Endodermal cell (in vitro differentiated cells): ENCODE measurements around the gene P2RX5. TPM values are rescaled to one million over a fixed set of nuclear protein-coding genes. Genes with fewer than 3 reads are reported as not detected.
"Not testable (repeated sequence)": the region's sequence is repeated elsewhere in the genome, so short reads cannot be mapped to it uniquely, and the experiment has no call there.

Source experiments
- DNase-seq: peaks from one replicate; pipeline ENCODE4 v3.0.0-alpha.2; 2017
- H3K27ac ChIP-seq: 2 replicates; pipeline ENCODE4 v1.5.1; 2013; ENCODE audit warnings: mild to moderate bottlenecking, low read depth, low read length, moderate library complexity
- H3K27me3 ChIP-seq: 2 replicates; pipeline ENCODE4 v1.6.1; 2013; ENCODE audit warnings: mild to moderate bottlenecking, low read length, moderate library complexity; ENCODE audit not compliant: insufficient read depth, control insufficient read depth, poor library complexity, severe bottlenecking
- H3K36me3 ChIP-seq: 2 replicates; pipeline ENCODE4 v1.7.0; 2013; ENCODE audit warnings: mild to moderate bottlenecking, low read length, moderate library complexity; ENCODE audit not compliant: control insufficient read depth, insufficient read depth
- H3K4me1 ChIP-seq: one replicate; pipeline ENCODE4 v1.7.0; 2013; ENCODE audit warnings: low read length; ENCODE audit not compliant: control insufficient read depth, insufficient read depth
- H3K4me3 ChIP-seq: 2 replicates; pipeline ENCODE4 v1.5.1; 2013; ENCODE audit warnings: mild to moderate bottlenecking, low read length, moderate library complexity
- H3K9ac ChIP-seq: 2 replicates; pipeline ENCODE4 v1.6.1; 2013; ENCODE audit warnings: mild to moderate bottlenecking, low read length, moderate library complexity; ENCODE audit not compliant: poor library complexity, severe bottlenecking; ENCODE audit errors: extremely low read depth
- H3K9me3 ChIP-seq: 2 replicates; pipeline ENCODE4 v1.6.1; 2013; ENCODE audit warnings: mild to moderate bottlenecking, low read length, moderate library complexity; ENCODE audit not compliant: control insufficient read depth
- H3K27ac Mint-ChIP-seq: 2 replicates; pipeline ENCODE4 v1.8.0; 2020; ENCODE audit warnings: mixed read lengths
- H3K27me3 Mint-ChIP-seq: 2 replicates; pipeline ENCODE4 v1.8.0; 2021; ENCODE audit warnings: mild to moderate bottlenecking, mixed read lengths; ENCODE audit not compliant: insufficient read depth
- H3K36me3 Mint-ChIP-seq: 2 replicates; pipeline ENCODE4 v1.8.0; 2020; ENCODE audit warnings: low read depth, mixed read lengths
- H3K4me1 Mint-ChIP-seq: 2 replicates; pipeline ENCODE4 v1.8.0; 2020; ENCODE audit warnings: mixed read lengths
- H3K4me3 Mint-ChIP-seq: 2 replicates; pipeline ENCODE4 v1.8.0; 2020; ENCODE audit warnings: mild to moderate bottlenecking, moderate library complexity, mixed read lengths
- H3K9me3 Mint-ChIP-seq: 2 replicates; pipeline ENCODE4 v1.8.0; 2020; ENCODE audit warnings: mild to moderate bottlenecking, mixed read lengths
- WGBS, 2 experiments: methylation state at CpG; one replicate each; pipeline versions ENCODE4 v1.1.5 to v1.1.7; 2013; ENCODE audit warnings: missing lambda C conversion rate in 2 of 2, mixed read lengths in 1 of 2; ENCODE audit not compliant: insufficient coverage in 1 of 2, insufficient read length in 1 of 2; 5-methylcytosine and 5-hydroxymethylcytosine counted together
- total RNA-seq, 2 donors: library from RNA; stranded (reverse); fragmentation: NEBNext Ultra II Directional in 1 of 2; extraction: Animal tissue kit (Norgen Biotek cat#: 25700) in 1 of 2; gene quantifications; 2 replicates in 1 of 2; 3 replicates in 1 of 2; pipeline ENCODE4 v1.2.1, GENCODE V29; 2021
- TF ChIP-seq, protein P1 (sequence below): fragments of 200-600 bp; sonication (generic); conservative IDR thresholded peaks from 2 replicates; pipeline ENCODE4 v1.5.0; 2021; ENCODE audit warnings: antibody characterized with exemption, mild to moderate bottlenecking

Gene P2RX5
- total RNA-seq, 2 donors from 2014 or later: 0.46 to 0.57 TPM

DNA sequence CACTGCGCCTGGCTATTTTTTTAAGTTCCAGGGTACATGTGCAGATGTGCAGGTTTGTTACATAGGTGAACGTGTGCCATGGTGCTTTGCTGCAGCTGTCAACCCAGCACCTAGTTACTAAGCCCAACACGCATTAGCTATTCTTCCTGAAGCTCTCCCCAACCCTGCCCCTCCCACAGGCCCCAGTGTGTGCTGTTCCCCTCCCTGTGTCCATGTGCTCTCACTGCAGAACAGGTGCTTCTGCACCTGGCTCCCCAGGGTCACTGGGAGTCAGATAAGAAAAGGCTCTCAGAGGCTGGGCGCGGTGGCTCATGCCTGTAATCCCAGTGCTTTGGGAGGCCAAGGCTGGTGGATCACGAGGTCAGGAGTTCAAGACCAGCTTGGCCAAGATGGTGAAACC is 33.9 kb upstream of the P2RX5 start:
- Histone ChIP-seq H3K9me3 (no peaks in the 10 kb centered on the region), H3K27me3 (no peaks in the 10 kb centered on the region), H3K4me1 (peaks cover under 1% of the 10 kb centered on the region), H3K9ac (no peak overlapping the region), H3K4me3 (no peak overlapping the region), H3K36me3 (peaks cover 23% of the 10 kb centered on the region), H3K27ac (no peak overlapping the region)
- H3K9me3 Mint-ChIP-seq: no peaks in the 10 kb centered on the region
- WGBS, 2 experiments: 81 to 85% methylated on average over 6 of the region's 6 CpGs
- no peaks in the 10 kb centered on the region for H3K27me3 Mint-ChIP-seq
- H3K4me1 Mint-ChIP-seq: peaks cover 4% of the 10 kb centered on the region
- no peak overlapping the region for H3K27ac Mint-ChIP-seq
- H3K36me3 Mint-ChIP-seq: peaks cover 29% of the 10 kb centered on the region
- TF ChIP-seq, protein P1, sequence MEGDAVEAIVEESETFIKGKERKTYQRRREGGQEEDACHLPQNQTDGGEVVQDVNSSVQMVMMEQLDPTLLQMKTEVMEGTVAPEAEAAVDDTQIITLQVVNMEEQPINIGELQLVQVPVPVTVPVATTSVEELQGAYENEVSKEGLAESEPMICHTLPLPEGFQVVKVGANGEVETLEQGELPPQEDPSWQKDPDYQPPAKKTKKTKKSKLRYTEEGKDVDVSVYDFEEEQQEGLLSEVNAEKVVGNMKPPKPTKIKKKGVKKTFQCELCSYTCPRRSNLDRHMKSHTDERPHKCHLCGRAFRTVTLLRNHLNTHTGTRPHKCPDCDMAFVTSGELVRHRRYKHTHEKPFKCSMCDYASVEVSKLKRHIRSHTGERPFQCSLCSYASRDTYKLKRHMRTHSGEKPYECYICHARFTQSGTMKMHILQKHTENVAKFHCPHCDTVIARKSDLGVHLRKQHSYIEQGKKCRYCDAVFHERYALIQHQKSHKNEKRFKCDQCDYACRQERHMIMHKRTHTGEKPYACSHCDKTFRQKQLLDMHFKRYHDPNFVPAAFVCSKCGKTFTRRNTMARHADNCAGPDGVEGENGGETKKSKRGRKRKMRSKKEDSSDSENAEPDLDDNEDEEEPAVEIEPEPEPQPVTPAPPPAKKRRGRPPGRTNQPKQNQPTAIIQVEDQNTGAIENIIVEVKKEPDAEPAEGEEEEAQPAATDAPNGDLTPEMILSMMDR: no peak
- no peak for DNase-seq
- H3K4me3 Mint-ChIP-seq: no peak overlapping the region

DNA sequence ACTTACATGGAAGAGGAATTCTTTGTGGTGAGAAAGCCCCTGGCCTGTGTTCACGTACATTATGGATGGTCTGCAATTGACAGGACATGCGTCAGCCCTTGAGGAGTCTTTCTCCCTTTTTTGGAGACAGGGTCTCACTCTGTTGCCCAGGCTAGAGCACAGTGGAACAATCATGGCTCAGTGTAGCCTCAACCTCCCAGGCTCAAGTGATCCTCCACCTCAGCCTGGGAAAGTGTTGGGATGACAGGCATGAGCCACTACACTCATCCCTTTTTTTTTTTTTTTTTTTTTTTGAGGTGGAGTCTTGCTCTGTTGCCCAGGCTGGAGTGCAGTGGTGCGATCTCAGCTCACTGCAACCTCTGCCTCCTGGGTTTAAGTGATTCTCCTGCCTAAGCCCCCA is 32.1 kb upstream of the P2RX5 start:
- H3K27ac Mint-ChIP-seq, H3K27me3 ChIP-seq, H3K4me1 ChIP-seq, H3K4me1 Mint-ChIP-seq, H3K9me3 Mint-ChIP-seq, H3K4me3 ChIP-seq, H3K27me3 Mint-ChIP-seq, H3K27ac ChIP-seq, H3K9ac ChIP-seq, H3K9me3 ChIP-seq, H3K4me3 Mint-ChIP-seq, DNase-seq: not testable (repeated sequence)
- peaks cover 29% of the 10 kb centered on the region for H3K36me3 Mint-ChIP-seq
- WGBS, 2 experiments: 95 to 96% methylated on average over 2 to 3 of the region's 3 CpGs
- H3K36me3 ChIP-seq: peaks cover 23% of the 10 kb centered on the region

DNA sequence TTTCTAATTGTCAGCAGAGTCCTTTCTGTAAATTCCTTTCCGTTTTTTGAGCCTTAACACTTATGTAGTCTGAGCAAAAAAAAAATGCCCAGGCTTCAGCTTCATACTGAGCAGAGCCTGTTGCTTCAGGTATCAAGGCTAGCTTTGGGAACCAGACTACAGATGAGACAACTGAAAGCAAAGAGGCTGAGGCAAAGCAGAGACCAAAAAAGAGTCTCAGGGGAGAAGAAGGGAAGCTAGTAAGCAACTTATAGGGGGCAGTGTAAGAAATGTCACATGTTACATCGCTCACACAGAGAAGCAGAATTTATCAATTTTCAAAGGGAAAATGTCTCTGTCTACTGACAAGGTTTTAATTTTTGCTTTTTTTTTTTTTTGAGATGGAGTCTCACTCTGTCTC is 31.1 kb upstream of the P2RX5 start:
- peaks cover 35% of the 10 kb centered on the region for H3K36me3 Mint-ChIP-seq
- 92 to 100% methylated on average over 1 to 2 of the region's 2 CpGs for WGBS, 2 experiments
- H3K27me3 Mint-ChIP-seq: no peaks in the 10 kb centered on the region
- Histone ChIP-seq H3K27ac (no peak overlapping the region), H3K36me3 (peaks cover 23% of the 10 kb centered on the region), H3K4me3 (no peak overlapping the region), H3K9ac (no peak overlapping the region), H3K9me3 (no peaks in the 10 kb centered on the region), H3K4me1 (peaks cover 3% of the 10 kb centered on the region), H3K27me3 (no peaks in the 10 kb centered on the region)
- peaks cover 17% of the 10 kb centered on the region for H3K4me1 Mint-ChIP-seq
- H3K27ac Mint-ChIP-seq: no peak overlapping the region
- no peak overlapping the region for H3K4me3 Mint-ChIP-seq
- DNase-seq: no peak
- TF ChIP-seq, protein P1: no peak
- no peaks in the 10 kb centered on the region for H3K9me3 Mint-ChIP-seq
